Retinal pigment epithelial cell (primary cell): ENCODE measurements around the gene SEC24C.

Experiments used
- DNase-seq: peaks from one replicate; pipeline ENCODE4 v3.0.0-alpha.2; 2010; ENCODE audit warnings: low read depth
- H3K4me3 ChIP-seq: 2 replicates; pipeline ENCODE4 v1.5.1; 2011; ENCODE audit warnings: mild to moderate bottlenecking, low read length, control low read depth, moderate library complexity
- CTCF ChIP-seq: conservative IDR thresholded peaks from 2 replicates; pipeline ENCODE4 v1.5.1; 2011; ENCODE audit warnings: low read depth, low read length, control low read depth, inconsistent platforms

The SEC24C gene

DNA sequence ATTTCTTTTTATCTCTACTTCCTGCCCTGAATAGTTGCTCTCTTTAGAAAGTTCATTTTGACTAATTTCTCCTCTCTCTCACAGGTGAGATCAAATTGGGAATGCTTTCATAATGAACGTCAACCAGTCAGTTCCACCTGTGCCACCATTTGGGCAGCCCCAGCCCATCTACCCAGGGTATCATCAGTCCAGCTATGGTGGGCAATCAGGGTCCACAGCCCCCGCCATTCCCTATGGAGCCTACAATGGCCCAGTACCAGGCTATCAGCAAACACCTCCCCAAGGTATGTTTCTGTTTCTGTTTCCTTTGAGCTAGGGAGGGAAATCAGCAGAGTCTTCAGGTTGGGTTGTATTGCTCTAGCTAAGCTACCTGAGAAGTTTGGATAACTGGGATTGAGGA lies 2.5 kb downstream of the SEC24C start:
- TF ChIP-seq CTCF = no peak
- no peak overlapping the region for H3K4me3 ChIP-seq
- DNase-seq = no peak

DNA sequence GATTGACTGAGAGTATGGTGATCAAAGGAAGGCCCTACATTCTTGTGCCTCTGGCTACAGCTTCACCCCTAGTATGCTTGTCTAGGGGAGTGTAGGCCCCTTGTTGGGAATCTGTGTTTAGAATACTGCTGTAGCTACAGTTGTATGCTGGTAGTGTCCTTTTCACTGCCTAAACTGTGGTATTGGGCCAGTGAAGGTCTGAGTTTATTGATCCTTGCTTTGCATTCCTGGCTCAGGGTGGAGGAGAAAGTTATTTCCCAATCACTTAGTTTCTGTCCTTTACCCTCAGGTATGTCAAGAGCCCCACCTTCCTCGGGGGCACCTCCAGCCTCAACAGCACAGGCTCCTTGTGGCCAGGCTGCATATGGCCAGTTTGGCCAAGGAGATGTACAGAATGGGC lies 6.6 kb downstream of the SEC24C start:
- no peak for TF ChIP-seq CTCF
- no peak overlapping the region for H3K4me3 ChIP-seq
- no peak for DNase-seq

GRCh38 chr10:73756183-73756582 lies 12.0 kb downstream of the SEC24C start:
- no peak overlapping the region for H3K4me3 ChIP-seq
- no peak for TF ChIP-seq CTCF
- no peak for DNase-seq

GRCh38 chr10:73758704-73759511 lies 14.7 kb downstream of the SEC24C start:
- TF ChIP-seq CTCF = no peak
- DNase-seq = no peak
- H3K4me3 ChIP-seq = no peak overlapping the region

- TF ChIP-seq CTCF = no peak
- H3K4me3 ChIP-seq = no peak overlapping the region
- no peak for DNase-seq
These were observed 15.4 kb downstream of the SEC24C start for GRCh38 chr10:73759512-73760115.

DNA sequence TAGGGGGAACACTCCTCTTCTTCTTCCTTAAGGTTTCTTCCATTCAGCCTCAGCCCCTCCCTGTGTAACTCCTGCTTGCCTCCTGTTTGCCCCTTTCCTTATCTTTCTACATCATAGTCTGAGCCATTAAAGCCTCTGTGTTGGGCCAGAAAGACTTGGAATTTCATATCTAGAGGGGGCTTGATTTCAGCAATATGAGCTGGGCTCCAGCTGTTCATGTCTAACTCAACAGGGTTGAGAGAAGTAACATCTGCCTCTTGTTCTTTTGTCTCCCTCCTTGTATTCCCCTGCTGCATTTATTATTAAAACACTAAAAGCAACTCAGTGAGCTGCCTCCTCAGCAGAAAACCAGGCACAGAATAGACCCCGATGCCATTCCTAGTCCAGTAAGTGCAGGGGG lies 17.6 kb downstream of the SEC24C start:
- no peak for DNase-seq
- TF ChIP-seq CTCF = no peak
- H3K4me3 ChIP-seq = no peak overlapping the region

DNA sequence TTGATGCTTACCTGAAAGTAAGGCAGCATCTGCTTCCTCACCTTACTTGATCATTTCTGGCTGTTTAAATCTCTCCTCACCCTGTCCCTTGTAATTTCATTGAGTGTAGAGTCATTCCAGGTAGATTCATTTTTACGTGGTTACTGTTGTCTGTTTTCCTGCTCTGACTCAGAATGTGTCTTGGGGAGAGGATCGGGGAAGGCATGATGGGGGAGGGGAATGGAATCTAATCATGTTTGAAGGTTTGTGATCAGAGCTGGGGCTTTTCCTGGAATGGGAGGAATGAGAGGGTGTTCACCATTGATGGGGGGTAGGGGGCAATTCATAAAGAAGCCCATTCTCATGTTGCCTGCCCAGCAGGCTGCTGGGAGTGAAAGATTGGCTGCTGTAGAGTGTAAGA lies 18.7 kb downstream of the SEC24C start:
- TF ChIP-seq CTCF = no peak
- no peak for DNase-seq
- no peak overlapping the region for H3K4me3 ChIP-seq
